Stimulated activated CD4-positive, alpha-beta T cell treated with anti-CD3 and anti-CD28 coated beads, Interleukin-1b, Interleukin-23, amount 100 ng/mL, for 4 hours (primary cell): ENCODE measurements around the gene CRTAC1.
A peak's percentile ranks its signal among the peaks of the same experiment; 100 is the strongest.

ENCODE experiments used
- DNase-seq, 2 donors: peaks; one replicate each; pipeline ENCODE4 v3.0.0-alpha.2; 2020; ENCODE audit warnings: low read depth in 2 of 2

CRTAC1 gene

GRCh38 chr10:98029149-98030092 is 1.0 kb downstream of the CRTAC1 start:
- DNase-seq = no peak

GRCh38 chr10:98028168-98028770 is 2.2 kb downstream of the CRTAC1 start:
- peak; percentile 31 to 42 for DNase-seq

GRCh38 chr10:98023024-98023423 is 7.4 kb downstream of the CRTAC1 start:
- no peak for DNase-seq

- DNase-seq = no peak
Measured at GRCh38 chr10:98020784-98021183, 9.6 kb downstream of the CRTAC1 start.

DNA sequence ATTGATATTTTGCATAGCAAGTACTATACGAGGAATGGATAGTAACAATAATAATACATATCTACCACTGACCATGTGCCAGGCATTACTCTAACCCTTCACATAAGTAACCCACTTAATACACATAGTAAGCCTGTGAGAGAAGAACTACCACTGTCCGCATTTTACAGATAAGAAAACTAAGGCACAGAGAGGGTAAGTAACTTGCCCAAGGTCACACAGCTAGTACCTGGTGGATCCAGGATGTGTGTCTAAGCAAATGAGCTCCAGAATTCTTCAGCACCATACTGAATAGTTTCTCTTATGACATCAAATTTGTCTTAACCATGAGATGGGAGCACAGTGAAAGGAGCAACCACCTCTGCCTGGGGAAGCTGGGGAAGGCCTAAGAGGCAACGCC is 10.2 kb downstream of the CRTAC1 start:
- no peak for DNase-seq

DNA sequence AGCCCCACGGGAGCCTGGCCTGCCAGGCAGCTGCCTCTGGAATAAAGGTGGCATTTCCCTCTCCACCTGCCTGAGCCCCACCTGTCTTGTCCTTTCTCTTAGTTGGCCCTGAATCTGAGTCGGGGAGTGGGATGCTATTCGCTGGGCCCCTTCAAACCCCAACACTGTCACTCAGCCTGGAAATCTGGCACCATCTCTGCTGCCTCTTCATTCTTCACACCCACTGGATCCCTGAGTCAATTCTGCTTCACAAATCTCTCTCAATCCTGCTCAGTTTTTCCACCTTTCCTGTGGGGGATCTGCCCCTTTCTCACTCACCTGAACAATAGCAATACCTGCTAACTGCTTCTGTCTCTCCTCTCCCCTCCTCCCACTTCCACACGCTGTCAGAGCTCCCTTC is 10.6 kb downstream of the CRTAC1 start:
- no peak for DNase-seq

GRCh38 chr10:98016772-98017475 is 13.5 kb downstream of the CRTAC1 start:
- no peak for DNase-seq

DNA sequence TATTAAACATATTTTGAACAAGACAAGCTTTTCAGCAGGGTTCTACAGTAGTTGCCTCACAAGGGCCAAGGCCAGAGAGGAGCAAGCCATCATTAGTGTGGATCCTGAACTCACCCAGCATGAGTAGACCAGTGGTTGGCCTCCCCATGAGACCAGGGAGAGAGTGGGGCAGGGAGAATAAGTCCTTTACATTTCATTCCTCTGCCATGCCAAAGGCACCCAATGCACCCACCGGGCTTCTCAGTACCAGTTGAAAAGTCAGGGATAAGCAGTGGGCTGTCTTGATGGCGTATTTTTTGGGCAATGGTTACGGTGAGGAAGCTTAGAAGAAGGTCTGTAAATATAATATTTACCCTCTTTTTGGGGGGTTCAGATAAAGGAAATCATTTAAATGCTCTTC is 16.6 kb downstream of the CRTAC1 start:
- DNase-seq = no peak

- no peak for DNase-seq
Measured at GRCh38 chr10:98013122-98013521, 17.3 kb downstream of the CRTAC1 start.

- no peak for DNase-seq
Measured at GRCh38 chr10:98012644-98013043, 17.8 kb downstream of the CRTAC1 start.

DNA sequence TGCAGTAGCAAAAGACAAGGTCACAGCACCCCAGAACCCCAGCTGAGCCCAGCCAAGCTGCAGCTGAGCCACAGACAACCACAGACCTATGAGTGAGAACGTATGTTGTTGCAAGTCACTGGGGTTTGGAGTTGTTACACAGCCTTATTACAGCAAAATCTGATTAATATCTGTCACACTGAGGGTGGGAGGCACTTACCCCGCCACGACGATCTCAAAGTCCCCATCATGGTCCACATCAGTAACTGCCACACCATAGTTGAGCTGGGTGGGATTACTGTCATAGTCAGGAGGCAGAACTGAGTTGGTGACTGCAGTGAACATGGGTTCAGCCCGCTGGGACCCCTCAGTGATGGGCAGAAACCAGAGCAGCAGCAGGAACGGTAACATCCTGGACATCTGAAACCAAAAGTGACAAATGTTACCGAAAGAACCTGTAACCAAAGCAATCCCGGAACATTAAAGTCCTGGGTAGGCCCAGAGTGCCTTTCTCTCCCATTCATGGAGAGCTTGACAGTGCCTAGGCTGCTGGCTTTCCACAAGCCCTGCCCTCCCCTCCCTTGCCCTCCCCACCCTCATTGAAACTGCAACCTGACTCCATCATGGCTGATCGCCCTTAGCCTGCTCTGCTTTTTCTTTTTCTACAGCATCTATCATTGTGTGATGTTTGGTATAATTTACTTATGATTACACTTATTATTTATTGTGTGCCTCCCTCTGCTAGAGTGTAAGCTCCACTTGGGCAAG is 19.3 kb downstream of the CRTAC1 start:
- DNase-seq = no peak

GRCh38 chr10:98006266-98006665 is 24.2 kb downstream of the CRTAC1 start:
- DNase-seq = no peak

DNA sequence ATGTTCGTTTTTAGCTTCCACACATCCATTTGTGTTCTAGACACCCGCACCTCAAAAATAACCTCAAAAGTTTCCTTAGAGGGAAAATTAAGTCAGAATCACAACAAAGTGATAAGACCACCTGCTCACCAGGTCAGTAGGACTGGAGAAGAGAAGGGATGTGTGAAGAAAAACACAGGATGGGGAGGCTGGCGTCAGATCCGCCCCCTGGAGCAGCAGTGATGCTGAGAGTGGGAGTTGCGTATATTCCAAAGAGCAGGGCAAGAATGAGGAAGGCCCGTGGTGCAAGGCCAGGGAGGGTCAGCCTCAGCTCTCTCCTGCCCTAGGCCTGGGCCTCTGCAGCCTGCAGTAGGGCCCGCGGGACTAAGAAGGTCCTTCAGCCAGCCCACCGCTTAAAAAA is 28.7 kb downstream of the CRTAC1 start:
- no peak for DNase-seq

GRCh38 chr10:98000346-98000745 is 30.1 kb downstream of the CRTAC1 start:
- no peak for DNase-seq

DNA sequence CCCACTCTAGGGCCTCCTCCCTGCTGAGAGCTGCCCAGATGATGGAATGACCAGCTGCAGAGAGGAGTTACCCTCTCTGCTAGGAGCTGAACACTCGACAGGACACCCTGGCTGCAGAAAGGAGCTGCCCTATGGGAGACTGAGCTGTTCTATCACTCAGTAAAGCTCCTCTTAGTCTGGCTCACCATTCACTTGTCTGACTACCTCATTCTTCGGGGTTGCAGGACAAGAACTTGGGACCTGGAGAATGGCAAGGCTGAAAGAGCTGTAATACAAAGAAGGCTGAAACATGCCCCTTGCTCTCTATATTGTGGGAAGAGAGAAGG is 30.5 kb downstream of the CRTAC1 start:
- DNase-seq = no peak

GRCh38 chr10:97999066-97999922 is 31.1 kb downstream of the CRTAC1 start:
- no peak for DNase-seq

- DNase-seq = no peak
Measured at GRCh38 chr10:97991871-97992270, 38.5 kb downstream of the CRTAC1 start.

GRCh38 chr10:97981816-97982215 is 48.6 kb downstream of the CRTAC1 start:
- no peak for DNase-seq

DNA sequence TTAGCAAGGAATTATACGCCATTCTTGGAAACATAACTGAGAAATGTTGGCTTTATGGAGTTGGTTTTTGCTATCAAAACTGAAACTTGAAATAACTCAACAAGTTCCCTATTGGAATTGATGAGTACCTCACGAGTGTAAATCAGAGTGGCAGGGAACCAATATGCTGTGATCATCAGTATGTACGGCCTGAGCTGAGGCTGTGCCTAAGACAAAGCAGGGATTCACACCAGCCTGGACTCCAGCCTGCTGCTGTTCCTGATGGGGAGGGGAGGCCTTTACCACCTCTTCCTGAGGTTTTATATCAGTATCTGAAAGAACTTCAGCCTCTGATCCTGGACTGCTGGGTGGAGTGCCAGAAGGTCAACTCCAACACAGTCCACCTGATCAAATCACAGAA is 52.7 kb downstream of the CRTAC1 start:
- DNase-seq = no peak

DNA sequence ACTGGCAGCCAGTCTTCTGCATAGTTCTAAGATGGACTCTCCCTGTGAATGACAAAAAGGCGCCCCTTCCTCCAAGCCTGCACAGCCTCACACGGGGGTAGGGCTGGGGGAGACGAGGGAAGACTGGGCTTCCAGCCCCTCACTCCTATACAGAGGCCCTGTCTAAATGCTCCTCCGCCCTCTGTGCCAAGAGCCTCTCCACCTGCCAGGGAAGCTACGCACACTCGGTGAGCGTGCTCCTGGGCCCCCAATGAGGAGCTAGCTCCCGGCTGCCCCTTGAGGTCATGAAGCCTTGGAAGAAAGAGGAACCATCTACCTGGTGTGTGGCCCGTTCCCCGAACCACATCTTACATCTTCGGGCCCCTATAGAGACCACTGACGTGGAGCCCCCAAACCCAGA is 54.8 kb downstream of the CRTAC1 start:
- no peak for DNase-seq
